ENCODE results near the gene GIGYF1. TPM values are rescaled to one million over a fixed set of nuclear protein-coding genes. Genes with fewer than 3 reads are reported as not detected.

The GIGYF1 gene
- total and polyA plus RNA-seq, 2 of the 13 experiments (the other 11 are each of a cell fraction or from before 2014, with no cell fraction given), result 7.6 to 16.1 TPM

- peak; percentile 24; the same call in 1 of the 2 replicates for TF ChIP-seq HMGXB3 (CRISPR knock-in tag; IDR thresholded peaks at IDR 0.05; ENCODE audit: borderline replicate concordance)
- peak; percentile 64 for TF ChIP-seq HOXA3 (CRISPR knock-in tag; IDR thresholded peaks at IDR 0.05)
- no peak for TF ChIP-seq FOXC1 (CRISPR knock-in tag; IDR thresholded peaks at IDR 0.05; ENCODE audit: borderline replicate concordance)
- no peak for TF ChIP-seq FIP1L1 (IDR thresholded peaks at IDR 0.05; ENCODE audit: borderline replicate concordance, insufficient read depth, low read depth, low read length)
- peak; percentile 64; the same call in 1 of the 2 replicates for TF ChIP-seq IKZF5 (CRISPR knock-in tag; IDR thresholded peaks at IDR 0.05)
- TF ChIP-seq ATF7 (IDR thresholded peaks at IDR 0.05), result no peak
- TF ChIP-seq ATF7 (CRISPR knock-in tag; IDR thresholded peaks at IDR 0.05), result no peak
- TF ChIP-seq GMEB1 (CRISPR knock-in tag; IDR thresholded peaks at IDR 0.05; ENCODE audit: borderline replicate concordance), result no peak
- peak; percentile 67; the same call in 1 of the 2 replicates for TF ChIP-seq YEATS4 (CRISPR knock-in tag; IDR thresholded peaks at IDR 0.05; ENCODE audit: borderline replicate concordance)
- TF ChIP-seq ATF3 (CRISPR knock-in tag; IDR thresholded peaks at IDR 0.05), result no peak
- TF ChIP-seq ZNF704 (CRISPR knock-in tag; IDR thresholded peaks at IDR 0.05; ENCODE audit: borderline replicate concordance), result no peak
- TF ChIP-seq ZNF605 (CRISPR knock-in tag; IDR thresholded peaks at IDR 0.05), result no peak
- TF ChIP-seq SP140L (CRISPR knock-in tag; IDR thresholded peaks at IDR 0.05; ENCODE audit: borderline replicate concordance), result no peak
- TF ChIP-seq MNT (IDR thresholded peaks at IDR 0.05), result no peak
- no peak for TF ChIP-seq PAWR (CRISPR knock-in tag; IDR thresholded peaks at IDR 0.05; ENCODE audit: borderline replicate concordance)
These were observed 25.7 kb upstream of the GIGYF1 start (continued) for GRCh38 chr7:100719523-100720278.

Data from HepG2 (cell line).